Stimulated activated CD8-positive, alpha-beta memory T cell treated with anti-CD3 and anti-CD28 coated beads, Interleukin-12 subunit alpha, Interleukin-12 subunit beta, amount 100 ng/mL, for 24 hours (primary cell): ENCODE data around the gene OPRM1.
A peak's percentile ranks its signal among the peaks of the same experiment; 100 is the strongest.
"Not testable (repeated sequence)": the region's sequence is repeated elsewhere in the genome, so short reads cannot be mapped to it uniquely, and the experiment has no call there.

Experiments used
- DNase-seq: peaks from one replicate; pipeline ENCODE4 v3.0.0-alpha.2; 2020; ENCODE audit errors: extremely low read depth

OPRM1 gene

DNA sequence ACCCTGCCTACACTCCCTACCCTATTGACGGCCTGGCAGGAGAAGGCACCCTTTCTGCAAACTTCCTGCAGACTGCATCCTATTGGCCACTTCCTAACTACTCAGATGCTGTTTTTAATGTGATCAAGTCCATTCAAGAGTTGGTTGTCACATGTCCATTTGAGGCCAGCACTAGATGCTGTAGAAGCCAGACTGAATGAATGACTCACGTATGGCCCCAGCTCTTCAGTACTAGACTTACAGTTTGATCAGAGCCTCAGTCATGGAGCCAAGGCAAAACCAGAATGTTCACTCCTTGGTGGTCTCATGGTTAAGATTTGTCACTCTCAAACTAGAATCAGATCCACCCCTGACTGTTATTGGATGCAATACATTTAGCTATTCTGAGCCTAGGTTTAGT lies 101.7 kb downstream of the OPRM1 start:
- no peak for DNase-seq

- no peak for DNase-seq
Observed at GRCh38 chr6:154143753-154144152, 104.7 kb downstream of the OPRM1 start.

GRCh38 chr6:154154389-154154967 lies 115.4 kb downstream of the OPRM1 start:
- DNase-seq: peak; percentile 32

DNA sequence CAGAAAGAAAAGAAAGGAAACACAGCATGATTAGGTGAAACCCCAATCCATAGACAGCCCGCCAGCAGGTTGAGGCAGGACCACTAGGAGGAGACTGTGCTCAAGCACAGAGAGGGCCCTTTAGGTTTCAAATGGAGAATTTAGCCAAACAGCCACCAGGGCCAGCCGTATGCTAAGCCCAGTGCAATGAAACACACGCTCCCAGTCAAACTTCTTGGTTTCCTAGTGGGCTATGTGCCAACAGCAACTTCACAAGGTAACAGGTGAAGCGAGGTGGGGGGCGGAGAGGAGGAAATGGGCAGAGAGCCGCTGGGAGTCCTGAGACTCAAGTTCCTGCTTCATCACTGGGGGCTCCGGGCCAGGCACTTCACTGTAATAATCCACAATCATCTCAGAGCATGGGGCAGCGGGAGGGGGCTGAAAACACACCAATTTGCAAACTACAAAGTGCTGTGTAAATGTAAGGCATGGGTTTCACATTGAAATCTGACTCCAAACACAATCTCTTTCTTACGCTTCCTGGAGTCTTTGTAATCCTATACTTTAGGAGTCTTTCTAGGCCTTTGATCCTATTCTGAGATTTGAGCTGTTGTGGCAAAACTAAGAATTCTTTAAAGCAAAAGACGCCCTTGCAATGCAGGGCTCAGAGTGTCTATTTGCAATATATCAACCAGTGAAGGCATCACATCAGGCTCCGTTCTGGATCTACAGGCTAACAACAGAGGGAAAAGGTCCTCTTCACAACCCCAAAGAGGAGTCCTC lies 117.3 kb downstream of the OPRM1 start:
- no peak for DNase-seq

GRCh38 chr6:154157082-154157481 lies 118.0 kb downstream of the OPRM1 start:
- DNase-seq: no peak

- DNase-seq: no peak
Observed at GRCh38 chr6:154157706-154158105, 118.7 kb downstream of the OPRM1 start.

- no peak for DNase-seq
Observed at GRCh38 chr6:154159126-154159525, 120.1 kb downstream of the OPRM1 start.

GRCh38 chr6:154161689-154162088 lies 122.6 kb downstream of the OPRM1 start:
- DNase-seq: no peak

GRCh38 chr6:154164397-154164796 lies 125.4 kb downstream of the OPRM1 start:
- no peak for DNase-seq

DNA sequence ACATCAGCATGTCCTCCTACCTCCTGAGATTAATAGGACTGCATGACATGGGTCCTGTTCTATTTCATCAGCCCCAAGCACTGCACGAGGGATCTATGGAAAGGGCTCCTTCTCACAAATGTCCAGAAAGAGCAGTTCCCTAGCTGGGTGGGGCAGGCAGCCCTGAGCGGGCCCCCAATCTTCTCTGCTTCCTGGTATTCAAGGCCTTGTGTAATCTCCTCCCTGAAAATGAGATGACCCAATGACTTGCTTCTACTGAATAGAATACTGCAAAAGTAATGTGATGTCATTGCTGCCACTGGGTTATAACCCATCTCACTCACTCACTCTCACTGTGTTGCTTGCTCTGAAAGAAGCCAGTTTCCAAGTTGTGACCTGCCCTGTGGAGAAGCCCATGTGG lies 126.4 kb downstream of the OPRM1 start:
- no peak for DNase-seq

DNA sequence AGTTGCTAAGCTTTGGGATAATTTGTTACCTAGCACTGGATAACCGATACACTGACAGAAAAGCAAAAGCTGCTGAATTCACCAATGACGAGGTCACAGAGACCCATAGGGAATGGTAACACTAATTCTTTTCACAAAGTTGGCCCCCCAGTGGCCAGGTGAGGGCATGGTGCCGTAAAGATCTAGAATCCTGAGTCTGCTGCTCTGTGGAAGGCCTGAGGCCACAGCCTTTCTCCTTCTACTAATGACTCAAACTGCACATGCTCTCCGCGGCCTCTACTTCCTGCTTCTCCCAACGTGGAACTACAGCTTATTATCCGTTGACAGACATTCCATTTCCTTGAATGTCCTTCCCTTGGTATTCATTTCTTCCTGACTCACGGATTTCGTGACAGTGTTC lies 127.1 kb downstream of the OPRM1 start:
- DNase-seq: no peak

DNA sequence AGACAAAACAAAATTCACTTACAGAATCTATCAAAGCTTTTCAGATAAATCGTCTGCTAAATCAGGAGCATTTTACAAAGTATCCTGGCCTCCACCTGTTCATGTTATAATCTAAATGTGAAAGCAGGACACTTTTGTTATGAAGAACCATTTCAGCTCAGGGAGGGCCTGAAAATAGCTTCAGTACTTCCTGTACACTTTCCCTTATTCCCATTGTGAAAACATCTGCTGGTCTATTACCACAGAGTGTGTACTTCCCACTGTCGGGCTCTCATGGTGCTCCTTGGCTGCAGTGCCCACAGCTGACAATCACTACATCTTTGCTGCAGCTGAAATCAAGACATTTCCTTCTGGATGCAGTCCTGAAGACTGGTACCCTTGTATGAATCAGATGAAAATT lies 128.1 kb downstream of the OPRM1 start:
- DNase-seq: no peak

- DNase-seq: no peak
Observed at GRCh38 chr6:154169193-154169847, 130.3 kb downstream of the OPRM1 start.

DNA sequence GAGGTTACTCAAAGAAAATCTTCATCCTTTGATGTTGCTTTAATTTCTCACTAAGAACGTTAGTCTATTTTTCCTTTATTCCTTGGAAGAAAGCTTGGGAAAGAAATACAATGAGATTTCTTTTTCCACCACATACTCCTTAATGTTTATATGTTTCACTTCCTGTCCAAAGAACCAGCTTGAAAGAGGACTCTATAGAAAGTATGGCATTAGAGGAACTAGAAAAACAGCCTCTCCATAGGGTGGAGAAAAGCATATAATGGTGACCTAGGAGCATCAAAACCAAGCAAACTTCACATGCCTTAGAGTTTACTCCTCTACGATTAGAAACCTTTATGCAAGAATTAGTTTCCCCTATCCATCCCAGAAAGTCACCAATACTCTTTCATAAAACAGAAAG lies 131.1 kb downstream of the OPRM1 start:
- DNase-seq: no peak

GRCh38 chr6:154172393-154172792 lies 133.4 kb downstream of the OPRM1 start:
- not testable (repeated sequence) for DNase-seq

- no peak for DNase-seq
Observed at GRCh38 chr6:154179434-154179833, 140.4 kb downstream of the OPRM1 start.

- DNase-seq: no peak
Observed at GRCh38 chr6:154187203-154187602, 148.2 kb downstream of the OPRM1 start.

- DNase-seq: no peak
Observed at GRCh38 chr6:154187714-154188113, 148.7 kb downstream of the OPRM1 start.

GRCh38 chr6:154196333-154196885 lies 157.4 kb downstream of the OPRM1 start:
- no peak for DNase-seq

DNA sequence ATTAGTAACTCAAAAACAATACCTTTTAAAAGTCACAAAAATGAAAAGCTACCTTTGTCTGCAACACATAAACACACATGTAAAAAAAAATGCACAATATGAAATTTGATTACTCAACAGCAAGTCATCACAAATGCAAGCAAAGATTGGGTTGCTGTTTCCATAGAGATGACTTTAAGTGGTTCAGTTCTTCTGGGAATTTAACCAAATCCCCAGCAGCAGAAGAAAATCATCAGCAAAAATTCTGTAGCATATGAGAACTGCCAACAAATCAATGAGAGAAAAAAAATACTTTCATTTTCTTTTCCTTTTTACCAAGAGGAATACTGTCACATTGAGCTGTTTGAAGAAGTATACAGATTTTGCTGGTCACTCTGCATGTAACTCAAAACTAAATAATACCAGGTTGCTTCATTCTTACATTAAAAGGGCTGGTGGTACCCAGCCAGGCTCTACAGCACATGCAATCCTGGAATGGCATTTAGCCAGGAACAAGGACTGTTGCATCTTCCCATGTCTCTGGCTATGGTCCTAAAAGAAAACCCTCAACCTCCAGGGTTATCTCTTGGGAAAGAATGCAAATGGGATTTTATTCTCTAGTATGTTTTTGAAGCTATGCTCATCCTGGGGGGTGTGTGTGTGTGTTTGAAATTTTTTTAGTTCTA lies 158.3 kb downstream of the OPRM1 start:
- no peak for DNase-seq

- not testable (repeated sequence) for DNase-seq
Observed at GRCh38 chr6:154201688-154202087, 162.6 kb downstream of the OPRM1 start.

- no peak for DNase-seq
Observed at GRCh38 chr6:154202339-154202738, 163.3 kb downstream of the OPRM1 start.
